K562 (cell line): ENCODE measurements around the gene RELL1. TPM values are rescaled to one million over a fixed set of nuclear protein-coding genes. Genes with fewer than 3 reads are reported as not detected.

Source experiments
- ATAC-seq: fragments of 200-7000 bp; cut with Tn5 transposase; 3 replicates; pipeline ENCODE4 v1.9.1; 2020; ENCODE audit warnings: moderate library complexity
- BruUV-seq: library from RNA; stranded (reverse); fragments of 400-500 nt; replicated peaks from 2 replicates; lab custom pipeline; 2021; lab: Mats Ljungman, UMichigan
- CTCF ChIA-PET: fragments of 300-600 bp; formaldehyde crosslinking; extraction: SDS; loops from one replicate; lab custom pipeline; 2021; ENCODE audit warnings: low intra/inter-chr PET ratio; lab: Yijun Ruan, JAX
- POLR2A ChIA-PET: fragments of 300-600, 350-650 bp; sonication (Branson Sonifier 250); formaldehyde crosslinking; extraction: SDS; loops from one replicate; lab custom pipeline; 2021; ENCODE audit warnings: antibody characterized with exemption, inconsistent platforms; lab: Yijun Ruan, JAX
- DNase-seq, 4 experiments: peaks; one replicate each; pipeline versions ENCODE4 v3.0.0 to v3.0.0-alpha.2; 2011 to 2018; ENCODE audit warnings: low spot score in 3 of 4, mixed read lengths in 3 of 4; ENCODE audit errors: extremely low read depth in 1 of 4
- FAIRE-seq: peaks from 2 replicates; lab custom pipeline; 2011; peaks lifted over from hg19 to GRCh38; lab: Jason Lieb, UNC
- H2AFZ ChIP-seq: 2 replicates; pipeline ENCODE4 v1.6.0; 2011; ENCODE audit warnings: low read depth, low read length, control low read depth, inconsistent platforms
- H3K27ac ChIP-seq: fragments of 200-600 bp; 3 replicates; pipeline ENCODE4 v1.8.0; 2011; ENCODE audit warnings: low read depth, mild to moderate bottlenecking, control low read depth, inconsistent platforms, low read length, moderate library complexity, mixed read lengths; ENCODE audit errors: extremely low read depth
- H3K27me3 ChIP-seq, 2 experiments: fragments of 300-600 bp in 1 of 2; 2 replicates in 1 of 2; 3 replicates in 1 of 2; pipeline versions ENCODE4 v1.6.0 to v1.8.0; 2011; ENCODE audit warnings: inconsistent platforms in 2 of 2, low read length in 2 of 2, mild to moderate bottlenecking in 1 of 2, mixed read lengths in 1 of 2, moderate library complexity in 1 of 2; ENCODE audit not compliant: control insufficient read depth in 2 of 2, insufficient read depth in 2 of 2
- H3K36me3 ChIP-seq: fragments of 300-600 bp; 3 replicates; pipeline ENCODE4 v1.8.0; 2011; ENCODE audit warnings: mild to moderate bottlenecking, low read length, inconsistent platforms; ENCODE audit not compliant: control insufficient read depth, insufficient read depth
- H3K4me1 ChIP-seq, 2 experiments: fragments of 200-600 bp in 1 of 2; replicated peaks in 1 of 2; 2 replicates in 1 of 2; 3 replicates in 1 of 2; pipeline versions ENCODE4 v1.5.1 to v1.8.0; 2011; ENCODE audit warnings: inconsistent platforms in 2 of 2, low read length in 2 of 2, mild to moderate bottlenecking in 1 of 2, mixed read lengths in 1 of 2, moderate library complexity in 1 of 2; ENCODE audit not compliant: control insufficient read depth in 2 of 2, insufficient read depth in 2 of 2
- H3K4me2 ChIP-seq: 2 replicates; pipeline ENCODE4 v1.6.1; 2011; ENCODE audit warnings: low read length, control low read depth, inconsistent platforms, mixed read lengths; ENCODE audit not compliant: insufficient read depth
- H3K4me3 ChIP-seq: fragments of 200-600 bp; sonication (generic), shearing (Covaris generic); 2 replicates; pipeline ENCODE4 v1.5.1; 2016; ENCODE audit warnings: control low read depth, inconsistent platforms
- H3K79me2 ChIP-seq: fragments of 200-600 bp; 3 replicates; pipeline ENCODE4 v1.8.0; 2011; ENCODE audit warnings: low read length, inconsistent platforms; ENCODE audit not compliant: control insufficient read depth, insufficient read depth
- H3K9ac ChIP-seq, 2 experiments: 2 replicates each; pipeline versions ENCODE4 v1.6.0 to v1.6.1; 2011; ENCODE audit warnings: low read depth in 2 of 2, low read length in 2 of 2, control low read depth in 1 of 2, inconsistent platforms in 1 of 2, mild to moderate bottlenecking in 1 of 2, mixed read lengths in 1 of 2; ENCODE audit not compliant: insufficient read depth in 1 of 2
- H3K9me1 ChIP-seq: one replicate; pipeline ENCODE4 v1.6.0; 2011; ENCODE audit warnings: inconsistent platforms, mild to moderate bottlenecking, low read length, moderate library complexity; ENCODE audit not compliant: control insufficient read depth, insufficient read depth
- H3K9me3 ChIP-seq: replicated peaks from 2 replicates; pipeline ENCODE4 v1.5.1; 2011; ENCODE audit warnings: low read depth, low read length, inconsistent platforms; ENCODE audit not compliant: control insufficient read depth, insufficient read depth
- H4K20me1 ChIP-seq: replicated peaks from 2 replicates; pipeline ENCODE4 v1.6.1; 2011; ENCODE audit warnings: low read length, inconsistent platforms, mixed read lengths; ENCODE audit not compliant: control insufficient read depth, insufficient read depth
- CBX5 ChIP-seq: IDR thresholded peaks from 2 replicates; pipeline ENCODE4 v1.6.1; 2014; ENCODE audit warnings: low read depth, borderline replicate concordance
- CHCHD3 ChIP-seq: fragments of 250-450 bp; sonication (Bioruptor Pico); IDR thresholded peaks from 2 replicates; pipeline ENCODE4 v2.1.2; 2022; ENCODE audit warnings: mild to moderate bottlenecking
- CTBP1 ChIP-seq: fragments of 450-650 bp; IDR thresholded peaks from 2 replicates; pipeline ENCODE4 v1.6.1; 2016; ENCODE audit warnings: borderline replicate concordance
- MBD2 ChIP-seq: sonication (generic); IDR thresholded peaks from 2 replicates; pipeline ENCODE4 v1.6.1; 2016; ENCODE audit warnings: low read depth, borderline replicate concordance
- MCM2 ChIP-seq: fragments of 450-650 bp; IDR thresholded peaks from 2 replicates; pipeline ENCODE4 v1.6.1; 2017; ENCODE audit warnings: low read depth, mild to moderate bottlenecking
- PHF21A ChIP-seq: fragments of 450-650 bp; IDR thresholded peaks from 2 replicates; pipeline ENCODE4 v1.6.1; 2017; ENCODE audit warnings: low read depth, borderline replicate concordance
- RFX7 ChIP-seq: fragments of 250-450 bp; sonication (Bioruptor Pico); IDR thresholded peaks from 2 replicates; pipeline ENCODE4 v1.5.1; 2021; ENCODE audit warnings: mild to moderate bottlenecking
- SMC3 ChIP-seq: conservative IDR thresholded peaks from 2 replicates; pipeline ENCODE4 v1.6.1; 2011; ENCODE audit warnings: low read depth, low read length, improper control_type of control experiment; ENCODE audit not compliant: insufficient read depth
- WGBS: fragments of 100-300 bp; shearing (Covaris generic); methylation state at CpG from one replicate; pipeline ENCODE4 v1.1.6; 2016; ENCODE audit warnings: low coverage, mixed read lengths; ENCODE audit not compliant: insufficient coverage; ENCODE audit errors: missing lambda C conversion rate; 5-methylcytosine and 5-hydroxymethylcytosine counted together
- in situ Hi-C: fragments of 300-500 bp; cut with MboI; formaldehyde crosslinking; loops from 4 replicates; pipeline ENCODE4 v1.15.0; 2018; ENCODE audit warnings: inconsistent platforms, mixed read lengths
- intact Hi-C: fragments of 100-400 bp; cut with micrococcal nuclease; formaldehyde crosslinking; loops from 2 replicates; pipeline ENCODE4 v1.14.2; 2022
- polyA plus RNA-seq, 8 experiments: library from polyadenylated mRNA; depleted of rRNA in 4 of 8; stranded (reverse) in 5 of 8; unstranded in 3 of 8; fragments of >200 nt; fragmentation: Nextera tagmentation in 2 of 8; fragmentation: Illumina TruSeq in 1 of 8; extraction: Ambion mirVana in 2 of 8; extraction: Trizol in 1 of 8; gene quantifications; 2 replicates each; pipeline versions ENCODE4 v1.2.1 to v1.2.3, GENCODE V29; 2011 to 2014; ENCODE audit warnings: inconsistent platforms in 1 of 8, missing spikeins in 1 of 8
- total RNA-seq, 7 experiments: library from RNA; depleted of rRNA in 6 of 7; stranded (reverse); fragments of >200 nt in 6 of 7; fragmentation: Illumina TruSeq in 2 of 7; extraction: Trizol in 2 of 7; gene quantifications; 2 replicates each; pipeline versions ENCODE4 v1.2.1 to v1.2.3, GENCODE V29; 2011 to 2021; ENCODE audit warnings: low replicate concordance in 1 of 7
- TF ChIP-seq, protein P1 (sequence below): fragments of 450-650 bp; IDR thresholded peaks from 2 replicates; pipeline ENCODE4 v1.6.1; 2016; ENCODE audit warnings: borderline replicate concordance
- TF ChIP-seq, protein P2 (sequence below): IDR thresholded peaks from 2 replicates; pipeline ENCODE4 v1.6.1; 2012; ENCODE audit warnings: low read depth, low read length, improper control_type of control experiment, borderline replicate concordance

Gene RELL1
- total and polyA plus RNA-seq, 9 of the 15 experiments (the other 6 are each of a cell fraction or from before 2014, with no cell fraction given) = 0.06 to 3.5 (median 1.7) TPM; not detected in 1

DNA sequence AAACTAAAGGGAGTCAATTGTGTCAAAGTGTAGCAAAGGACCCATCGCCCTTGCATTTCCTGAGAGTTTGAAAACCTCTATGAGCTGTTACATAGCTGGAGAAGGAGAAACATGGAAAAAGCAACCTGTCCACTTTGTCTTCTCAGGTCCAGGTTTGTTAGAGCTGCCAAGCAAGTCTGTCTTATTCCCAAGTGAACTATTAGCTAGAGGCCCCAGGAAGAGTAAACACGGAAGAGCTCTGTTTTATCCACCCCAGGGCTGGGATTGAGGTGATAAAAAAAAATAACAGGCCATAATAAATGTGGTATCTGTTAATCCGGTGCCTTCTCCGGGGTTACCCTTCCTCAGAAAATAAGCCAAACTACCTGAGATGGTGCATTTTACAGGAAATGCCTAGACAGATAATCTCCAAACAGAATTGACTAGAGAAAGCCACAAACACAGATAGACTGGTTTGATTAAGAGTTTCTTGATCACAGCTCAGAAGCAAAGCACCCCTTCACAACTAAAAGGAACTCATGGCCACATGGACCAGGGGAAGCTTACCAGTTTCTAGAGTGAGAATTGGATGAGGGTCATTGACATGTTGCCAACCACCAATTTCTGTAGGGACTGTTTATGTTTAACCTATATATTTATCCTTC is 35.9 kb upstream of the RELL1 start:
- no peak overlapping the region for H2AFZ ChIP-seq
- TF ChIP-seq RFX7 (CRISPR knock-in tag) (no peak), MBD2 (no peak), MCM2 (no peak), SMC3 (no peak), CBX5 (no peak), CTBP1 (no peak), CHCHD3 (CRISPR knock-in tag) (no peak), PHF21A (no peak)
- TF ChIP-seq, protein P1, sequence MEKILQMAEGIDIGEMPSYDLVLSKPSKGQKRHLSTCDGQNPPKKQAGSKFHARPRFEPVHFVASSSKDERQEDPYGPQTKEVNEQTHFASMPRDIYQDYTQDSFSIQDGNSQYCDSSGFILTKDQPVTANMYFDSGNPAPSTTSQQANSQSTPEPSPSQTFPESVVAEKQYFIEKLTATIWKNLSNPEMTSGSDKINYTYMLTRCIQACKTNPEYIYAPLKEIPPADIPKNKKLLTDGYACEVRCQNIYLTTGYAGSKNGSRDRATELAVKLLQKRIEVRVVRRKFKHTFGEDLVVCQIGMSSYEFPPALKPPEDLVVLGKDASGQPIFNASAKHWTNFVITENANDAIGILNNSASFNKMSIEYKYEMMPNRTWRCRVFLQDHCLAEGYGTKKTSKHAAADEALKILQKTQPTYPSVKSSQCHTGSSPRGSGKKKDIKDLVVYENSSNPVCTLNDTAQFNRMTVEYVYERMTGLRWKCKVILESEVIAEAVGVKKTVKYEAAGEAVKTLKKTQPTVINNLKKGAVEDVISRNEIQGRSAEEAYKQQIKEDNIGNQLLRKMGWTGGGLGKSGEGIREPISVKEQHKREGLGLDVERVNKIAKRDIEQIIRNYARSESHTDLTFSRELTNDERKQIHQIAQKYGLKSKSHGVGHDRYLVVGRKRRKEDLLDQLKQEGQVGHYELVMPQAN = no peak
- TF ChIP-seq, protein P2, sequence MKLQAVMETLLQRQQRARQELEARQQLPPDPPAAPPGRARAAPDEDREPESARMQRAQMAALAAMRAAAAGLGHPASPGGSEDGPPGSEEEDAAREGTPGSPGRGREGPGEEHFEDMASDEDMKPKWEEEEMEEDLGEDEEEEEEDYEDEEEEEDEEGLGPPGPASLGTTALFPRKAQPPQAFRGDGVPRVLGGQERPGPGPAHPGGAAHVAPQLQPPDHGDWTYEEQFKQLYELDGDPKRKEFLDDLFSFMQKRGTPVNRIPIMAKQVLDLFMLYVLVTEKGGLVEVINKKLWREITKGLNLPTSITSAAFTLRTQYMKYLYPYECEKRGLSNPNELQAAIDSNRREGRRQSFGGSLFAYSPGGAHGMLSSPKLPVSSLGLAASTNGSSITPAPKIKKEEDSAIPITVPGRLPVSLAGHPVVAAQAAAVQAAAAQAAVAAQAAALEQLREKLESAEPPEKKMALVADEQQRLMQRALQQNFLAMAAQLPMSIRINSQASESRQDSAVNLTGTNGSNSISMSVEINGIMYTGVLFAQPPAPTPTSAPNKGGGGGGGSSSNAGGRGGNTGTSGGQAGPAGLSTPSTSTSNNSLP = no peak

More for the DNA sequence above, 35.9 kb upstream of the RELL1 start:
- Histone ChIP-seq H4K20me1 (no peaks in the 10 kb centered on the region), H3K4me1 (no peaks in the 10 kb centered on the region), H3K4me2 (no peak overlapping the region), H3K9me1 (no peaks in the 10 kb centered on the region), H3K9ac (no peak overlapping the region), H3K27ac (no peak overlapping the region), H3K36me3 (no peaks in the 10 kb centered on the region), H3K4me3 (no peak overlapping the region), H3K9me3 (no peaks in the 10 kb centered on the region), H3K27me3 (peaks cover 3 to 4% of the 10 kb centered on the region in 2 experiments; a peak in 4 of 5 replicates), H3K79me2 (no peaks in the 10 kb centered on the region)
- WGBS = 0% methylated on average over 4 of the region's 4 CpGs
- in situ Hi-C loops = no loop called here
- BruUV-seq = no TSS peak
- CTCF ChIA-PET = no interaction called here
- FAIRE-seq = no peak
- no peak for DNase-seq
- ATAC-seq = no peak
- POLR2A ChIA-PET = no interaction called here
- intact Hi-C loops = no loop called here
